BLaER1 treated with 17β-estradiol and CSF1 and Interleukin-3, amounts not matched to agents 10 nM and 100 nM (cell line): ENCODE results near the gene ENO3.
A peak's percentile ranks its signal among the peaks of the same experiment; 100 is the strongest.

ENCODE experiments used
- H3K27ac ChIP-seq, 11 experiments: shearing (Covaris generic); formaldehyde crosslinking; 2 replicates each; pipeline ENCODE4 v1.8.1; 2022
- H3K27me3 ChIP-seq, 11 experiments: shearing (Covaris generic); formaldehyde crosslinking; 2 replicates each; pipeline ENCODE4 v1.8.1; 2022
- H3K36me3 ChIP-seq, 11 experiments: shearing (Covaris generic); formaldehyde crosslinking; 2 replicates each; pipeline ENCODE4 v1.8.1; 2022
- H3K4me1 ChIP-seq, 10 experiments: shearing (Covaris generic); formaldehyde crosslinking; 2 replicates each; pipeline ENCODE4 v1.8.1; 2022
- H3K4me2 ChIP-seq, 11 experiments: shearing (Covaris generic); formaldehyde crosslinking; 2 replicates each; pipeline ENCODE4 v1.8.1; 2022
- H3K4me3 ChIP-seq, 10 experiments: shearing (Covaris generic); formaldehyde crosslinking; 2 replicates each; pipeline ENCODE4 v1.8.1; 2022
- H3K9ac ChIP-seq, 11 experiments: shearing (Covaris generic); formaldehyde crosslinking; 2 replicates each; pipeline ENCODE4 v1.8.1; 2022
- H3K9me3 ChIP-seq, 11 experiments: shearing (Covaris generic); formaldehyde crosslinking; replicated peaks in 1 of 11; 2 replicates each; pipeline ENCODE4 v1.8.1; 2022
- H4K20me1 ChIP-seq, 11 experiments: shearing (Covaris generic); formaldehyde crosslinking; 2 replicates each; pipeline ENCODE4 v1.8.1; 2022
- Cebpa-rat ChIP-seq, 11 experiments: shearing (Covaris generic); IDR thresholded peaks; 2 replicates each; pipeline ENCODE4 v1.8.1; 2022

ENO3 gene

DNA sequence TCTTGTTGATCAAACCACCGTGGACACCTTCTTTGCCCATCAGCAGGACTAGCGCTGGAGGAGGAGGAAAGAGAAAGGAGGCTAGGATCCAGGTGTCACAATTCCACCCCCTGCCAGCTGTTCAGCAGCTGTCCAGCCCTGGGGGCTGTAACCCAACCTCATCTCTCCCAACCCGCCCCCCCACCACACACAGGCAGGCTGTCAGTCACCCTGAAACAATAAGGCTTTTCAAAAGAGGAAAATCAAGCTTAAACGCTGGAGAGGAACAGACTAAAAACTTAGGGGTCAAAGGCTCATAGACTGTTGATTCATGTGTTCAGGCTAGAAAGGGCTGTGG is 5.0 kb upstream of the ENO3 start:
- Histone ChIP-seq H3K4me1 (peaks cover 54 to 69% (median 66%) of the 10 kb centered on the region in 10 experiments), H4K20me1 (peaks cover 54 to 74% (median 70%) of the 10 kb centered on the region in 11 experiments), H3K9me3 (no peaks in the 10 kb centered on the region), H3K27me3 (no peaks in the 10 kb centered on the region), H3K4me2 (peak overlapping the region; percentile 90 to 99 (median 98)), H3K36me3 (peaks cover 49 to 65% (median 59%) of the 10 kb centered on the region in 11 experiments), H3K4me3 (peak overlapping the region; percentile 85 to 100 (median 98)), H3K9ac (peak overlapping the region; percentile 91 to 100 (median 99)), H3K27ac (peak overlapping the region in 10 of 11 experiments; percentile 70 to 99 (median 98); a peak in 16 of 22 replicates)
- no peak for TF ChIP-seq Cebpa-rat (IDR thresholded peaks at IDR 0.05)

DNA sequence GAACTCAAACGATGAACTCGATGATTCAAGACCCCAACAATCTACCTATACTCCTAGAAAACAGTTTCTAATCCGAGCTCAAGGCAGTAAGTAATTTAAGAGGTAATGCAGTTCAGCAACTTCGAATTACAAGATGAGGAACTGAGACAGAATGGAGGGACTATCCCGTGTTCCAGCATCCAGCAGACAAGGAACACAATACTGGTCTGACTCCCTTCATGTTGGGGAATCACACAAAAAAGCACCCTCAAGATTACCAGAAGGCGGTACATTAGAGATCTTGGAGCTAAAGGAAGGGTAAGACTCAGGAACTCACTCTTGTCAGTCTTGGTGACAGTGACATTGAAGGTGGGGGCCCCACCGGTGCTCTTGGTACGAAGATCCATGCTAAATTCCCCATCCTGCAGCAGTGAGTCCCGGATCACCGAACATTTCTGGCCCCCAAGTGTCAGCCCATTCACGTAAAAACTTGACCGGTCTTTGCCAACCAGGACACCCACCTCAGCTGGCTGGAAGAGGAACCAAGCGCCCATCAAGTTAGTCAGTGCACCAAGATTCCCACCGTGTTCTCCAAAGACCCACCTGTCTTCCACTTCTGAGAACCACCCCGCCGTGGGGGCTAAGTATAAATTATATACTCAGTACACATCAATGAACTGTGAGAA is 4.5 kb upstream of the ENO3 start:
- H3K27me3 ChIP-seq, result no peaks in the 10 kb centered on the region
- H3K36me3 ChIP-seq, result peaks cover 49 to 65% (median 59%) of the 10 kb centered on the region in 11 experiments
- peaks cover 54 to 69% (median 66%) of the 10 kb centered on the region in 11 experiments for H4K20me1 ChIP-seq
- TF ChIP-seq Cebpa-rat (IDR thresholded peaks at IDR 0.05), result no peak
- peaks cover 55 to 69% (median 66%) of the 10 kb centered on the region in 10 experiments for H3K4me1 ChIP-seq
- peak overlapping the region; percentile 85 to 100 (median 98) for H3K4me3 ChIP-seq
- peak overlapping the region; percentile 91 to 100 (median 99) for H3K9ac ChIP-seq
- H3K4me2 ChIP-seq, result peak overlapping the region; percentile 90 to 99 (median 98)
- H3K9me3 ChIP-seq, result no peaks in the 10 kb centered on the region
- peak overlapping the region in 10 of 11 experiments; percentile 93 to 99 (median 98); a peak in 20 of 22 replicates for H3K27ac ChIP-seq

DNA sequence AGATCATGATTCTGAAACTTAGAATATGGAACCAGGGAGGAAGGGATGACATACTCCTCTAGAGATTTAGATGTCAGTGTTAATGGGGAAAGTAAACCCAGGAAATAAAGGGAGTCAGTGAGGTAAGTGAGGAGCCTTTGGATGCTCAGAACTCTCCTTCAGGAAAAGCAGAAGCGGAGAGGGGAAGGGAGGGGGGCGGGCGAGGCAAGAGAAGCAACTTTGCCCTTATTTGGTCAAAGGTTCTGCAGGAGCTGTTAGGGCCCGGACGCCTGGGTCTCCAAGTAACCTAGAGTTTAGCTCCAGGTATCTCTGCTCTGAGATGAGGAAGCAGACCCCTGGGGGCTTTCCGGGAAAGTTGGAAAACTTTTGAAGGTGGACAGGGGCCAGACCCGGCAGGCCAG is 3.9 kb upstream of the ENO3 start:
- H3K4me1 ChIP-seq, result peaks cover 55 to 69% (median 66%) of the 10 kb centered on the region in 10 experiments
- TF ChIP-seq Cebpa-rat (IDR thresholded peaks at IDR 0.05), result no peak
- peaks cover 49 to 59% (median 57%) of the 10 kb centered on the region in 11 experiments for H3K36me3 ChIP-seq
- H3K4me2 ChIP-seq, result peak overlapping the region; percentile 90 to 99 (median 98)
- H3K27me3 ChIP-seq, result no peaks in the 10 kb centered on the region
- H3K4me3 ChIP-seq, result peak overlapping the region; percentile 85 to 100 (median 98)
- H4K20me1 ChIP-seq, result peaks cover 51 to 63% (median 61%) of the 10 kb centered on the region in 11 experiments
- peak overlapping the region in 10 of 11 experiments; percentile 93 to 99 (median 98); a peak in 21 of 22 replicates for H3K27ac ChIP-seq
- peak overlapping the region; percentile 91 to 100 (median 99) for H3K9ac ChIP-seq
- no peaks in the 10 kb centered on the region for H3K9me3 ChIP-seq

DNA sequence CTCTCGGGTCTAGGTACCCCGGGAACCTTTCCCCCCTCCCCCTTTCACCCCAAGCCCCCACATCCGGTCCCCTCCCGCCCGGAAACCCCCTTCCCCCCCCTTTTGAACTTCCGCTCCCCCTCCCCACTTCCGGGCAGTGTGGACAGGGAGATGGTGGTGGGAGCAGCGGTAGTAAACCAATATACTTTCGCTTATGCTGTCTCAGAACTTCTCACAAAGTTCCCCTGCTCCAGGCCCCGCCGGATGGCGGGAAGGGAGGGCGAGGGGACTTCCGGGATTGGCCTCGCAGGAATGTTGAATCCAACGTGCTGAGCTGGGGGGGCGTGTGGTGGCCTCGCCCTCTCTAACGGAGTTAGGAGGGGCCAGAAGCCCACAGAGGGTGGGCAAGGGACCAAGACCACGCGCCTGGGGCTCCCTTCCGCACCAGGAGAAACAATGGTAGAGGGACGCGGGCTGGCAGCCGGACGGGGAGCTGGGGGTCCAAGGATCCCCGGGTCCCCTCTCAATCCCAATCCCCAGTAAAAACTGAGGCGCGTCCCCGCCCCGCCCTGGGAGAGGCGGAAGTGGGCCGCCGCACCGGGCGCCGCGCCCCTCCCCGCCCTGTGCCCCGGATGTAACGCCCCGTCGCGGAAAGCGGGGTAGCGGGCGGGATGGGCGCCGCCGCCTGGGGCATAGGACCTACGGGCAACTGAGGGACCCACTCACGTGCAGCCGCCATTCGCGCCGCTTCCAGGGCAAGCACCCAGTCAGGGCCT is 3.3 kb upstream of the ENO3 start:
- peaks cover 45 to 53% (median 51%) of the 10 kb centered on the region in 11 experiments for H3K36me3 ChIP-seq
- H4K20me1 ChIP-seq, result peaks cover 46 to 57% (median 55%) of the 10 kb centered on the region in 11 experiments
- peak overlapping the region; percentile 90 to 99 (median 98) for H3K4me2 ChIP-seq
- H3K4me1 ChIP-seq, result peaks cover 55 to 69% (median 65%) of the 10 kb centered on the region in 10 experiments
- H3K9ac ChIP-seq, result peak overlapping the region; percentile 91 to 100 (median 99)
- no peak for TF ChIP-seq Cebpa-rat (IDR thresholded peaks at IDR 0.05)
- H3K27ac ChIP-seq, result peak overlapping the region; percentile 90 to 99 (median 98)
- no peaks in the 10 kb centered on the region for H3K27me3 ChIP-seq
- H3K4me3 ChIP-seq, result peak overlapping the region; percentile 85 to 100 (median 98)
- H3K9me3 ChIP-seq, result no peaks in the 10 kb centered on the region

DNA sequence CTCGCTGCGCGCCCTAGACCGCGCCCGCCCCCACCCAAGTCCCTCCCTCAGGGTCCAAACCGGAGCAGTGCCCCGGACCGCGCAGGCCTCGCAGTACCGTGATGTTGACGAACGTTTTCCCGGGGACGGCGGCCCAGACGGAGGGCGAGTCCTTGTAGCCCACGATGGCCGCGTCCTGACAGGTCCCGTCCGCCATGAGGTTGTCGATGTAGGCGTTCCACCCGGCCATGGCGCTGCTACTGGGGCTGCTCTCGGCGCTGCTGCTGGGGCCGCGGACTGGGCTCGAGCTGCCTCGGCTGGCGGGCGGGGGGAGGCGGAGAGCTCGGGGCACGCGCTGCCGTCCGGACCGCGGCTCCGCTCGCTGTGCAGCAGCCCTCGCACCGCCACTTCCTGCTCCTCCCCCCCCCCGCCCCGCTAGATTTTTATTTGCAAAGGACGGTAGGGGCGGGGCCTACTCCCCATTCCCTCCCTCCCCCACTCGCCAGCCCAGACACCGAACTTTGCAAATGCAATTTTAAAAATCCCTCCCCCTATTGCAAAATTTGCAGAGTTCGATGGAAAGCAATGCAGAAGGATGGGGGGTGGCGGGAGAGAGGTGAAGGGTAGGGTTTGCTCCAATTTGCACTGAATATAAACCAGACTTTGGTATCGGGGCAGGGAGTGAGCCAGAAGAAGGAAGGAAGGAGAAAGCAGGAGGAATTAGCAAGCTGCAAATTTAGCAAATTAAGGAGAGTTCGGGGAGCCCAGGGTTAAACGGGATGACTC is 2.6 kb upstream of the ENO3 start, which contains the start of gene PFN1:
Gene PFN1, minus strand, starts transcription at position 365 of the 765 bp plus-strand sequence. Its CDS starts 136 bp downstream, at position 229.
- peak within 1 kb of the TSS; percentile 91 to 100 (median 99) for H3K9ac ChIP-seq
- H3K4me2 ChIP-seq, result peak within 1 kb of the TSS; percentile 79 to 100 (median 98)
- H3K36me3 ChIP-seq, result peaks cover 37 to 46% (median 44%) of the 10 kb centered on the region in 11 experiments
- H3K27me3 ChIP-seq, result no peaks in the 10 kb centered on the region
- peak in 10 of 11 experiments; percentile 36 to 91 (median 81); a peak in 17 of 22 replicates for TF ChIP-seq Cebpa-rat (IDR thresholded peaks at IDR 0.05)
- peaks cover 55 to 69% (median 65%) of the 10 kb centered on the region in 10 experiments for H3K4me1 ChIP-seq
- peak within 1 kb of the TSS; percentile 91 to 99 (median 98) for H3K27ac ChIP-seq
- H4K20me1 ChIP-seq, result peaks cover 39 to 50% (median 47%) of the 10 kb centered on the region in 11 experiments
- H3K4me3 ChIP-seq, result peak within 1 kb of the TSS; percentile 85 to 100 (median 98)
- H3K9me3 ChIP-seq, result no peaks in the 10 kb centered on the region

DNA sequence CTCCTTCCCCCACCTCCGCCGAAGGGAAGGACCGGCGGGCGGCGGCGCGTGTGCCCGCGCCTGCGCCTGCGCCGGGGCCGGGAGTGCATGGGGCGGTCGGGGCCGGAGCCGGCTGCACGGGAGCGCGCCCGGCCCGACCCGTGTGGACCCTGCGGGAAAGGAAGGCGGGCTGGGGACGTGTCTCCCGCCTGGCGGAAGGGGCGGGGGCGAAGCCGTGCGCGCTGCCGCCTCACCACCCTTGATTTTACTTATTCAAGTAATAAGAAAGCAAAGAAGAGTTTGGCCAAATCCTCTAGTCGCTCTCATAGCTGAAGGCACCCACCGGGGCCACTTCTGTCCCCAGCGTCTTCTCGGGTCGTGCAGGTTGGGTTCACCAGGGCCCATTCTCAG is 2.0 kb upstream of the ENO3 start:
- H3K9ac ChIP-seq, result peak overlapping the region; percentile 85 to 100 (median 99)
- H3K27me3 ChIP-seq, result no peaks in the 10 kb centered on the region
- peaks cover 31 to 40% (median 38%) of the 10 kb centered on the region in 11 experiments for H3K36me3 ChIP-seq
- peak in 1 of 11 experiments; percentile 7; a peak in 2 of 22 replicates for TF ChIP-seq Cebpa-rat (IDR thresholded peaks at IDR 0.05)
- H4K20me1 ChIP-seq, result peaks cover 33 to 44% (median 41%) of the 10 kb centered on the region in 11 experiments
- H3K9me3 ChIP-seq, result no peaks in the 10 kb centered on the region
- H3K4me1 ChIP-seq, result peaks cover 55 to 69% (median 65%) of the 10 kb centered on the region in 10 experiments
- peak overlapping the region; percentile 79 to 100 (median 98) for H3K4me2 ChIP-seq
- H3K4me3 ChIP-seq, result peak overlapping the region; percentile 85 to 100 (median 98)
- H3K27ac ChIP-seq, result peak overlapping the region; percentile 91 to 99 (median 98)

DNA sequence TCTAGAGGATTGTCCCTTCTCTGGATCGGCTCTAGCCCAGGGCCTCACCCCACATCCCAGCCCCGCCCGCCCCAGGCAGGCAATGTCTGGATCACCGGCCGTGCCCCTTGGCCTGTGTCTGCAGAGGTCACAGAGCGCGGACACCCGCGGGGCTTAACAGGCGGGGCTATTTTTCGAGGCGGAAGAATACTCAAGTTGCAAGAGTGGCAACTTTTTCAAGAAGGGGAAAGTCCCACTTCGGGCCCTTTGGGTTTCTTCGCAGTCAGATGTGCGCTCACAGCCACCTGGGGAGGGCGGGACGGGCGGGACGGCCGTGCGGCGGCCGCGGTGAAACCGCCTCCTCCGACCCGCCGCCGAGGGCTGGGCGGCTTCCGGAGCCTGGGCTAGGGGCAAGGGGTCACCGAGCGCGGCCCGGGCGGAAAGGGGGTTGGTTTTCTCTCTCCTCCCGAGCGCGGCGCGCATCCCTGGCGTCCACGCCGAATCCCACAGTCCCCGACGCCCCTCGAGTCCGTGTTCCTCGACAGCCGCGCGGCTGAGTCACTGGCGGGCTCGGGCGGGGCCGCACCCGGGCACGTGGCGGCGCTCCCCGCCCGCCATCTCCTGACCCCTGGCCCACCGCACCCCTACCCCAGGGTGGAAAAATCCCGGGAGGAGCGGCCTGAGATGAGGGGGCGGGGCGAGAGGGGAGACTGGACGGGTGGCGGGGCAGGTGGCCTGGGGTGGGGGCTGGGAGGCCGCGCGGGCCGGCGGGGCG is 1.4 kb upstream of the ENO3 start:
- Histone ChIP-seq H3K4me1 (peaks cover 52 to 67% (median 63%) of the 10 kb centered on the region in 10 experiments), H3K9me3 (no peaks in the 10 kb centered on the region)

More for the DNA sequence above, 1.4 kb upstream of the ENO3 start:
- Histone ChIP-seq H3K27ac (peak overlapping the region; percentile 91 to 99 (median 98)), H3K9ac (peak overlapping the region; percentile 85 to 100 (median 99)), H3K4me2 (peak overlapping the region; percentile 79 to 100 (median 98)), H3K36me3 (peaks cover 26 to 34% (median 32%) of the 10 kb centered on the region in 11 experiments), H3K27me3 (no peaks in the 10 kb centered on the region), H3K4me3 (peak overlapping the region; percentile 85 to 100 (median 98)), H4K20me1 (peaks cover 27 to 38% (median 36%) of the 10 kb centered on the region in 11 experiments)
- no peak for TF ChIP-seq Cebpa-rat (IDR thresholded peaks at IDR 0.05)
